HepG2 (cell line): ENCODE measurements around the gene ATG3. TPM values are rescaled to one million over a fixed set of nuclear protein-coding genes. Genes with fewer than 3 reads are reported as not detected.
A peak's percentile ranks its signal among the peaks of the same experiment; 100 is the strongest.

ENCODE experiments used
- ATF5 ChIP-seq: sonication (generic); formaldehyde crosslinking; IDR thresholded peaks from 2 replicates; pipeline ENCODE4 v1.4.0; 2020; ENCODE audit warnings: mild to moderate bottlenecking, low read depth, missing genetic modification reagents
- HNRNPK ChIP-seq: fragments of 200-400 bp; formaldehyde crosslinking; IDR thresholded peaks from 2 replicates; pipeline ENCODE4 v1.6.1; 2018; ENCODE audit warnings: low read length, low read depth, moderate library complexity, mild to moderate bottlenecking; ENCODE audit not compliant: poor library complexity, severe bottlenecking
- RXRB ChIP-seq: IDR thresholded peaks from 2 replicates; pipeline ENCODE4 v1.6.1; 2016; ENCODE audit warnings: borderline replicate concordance, missing genetic modification reagents, missing compliant biosample characterization
- SNAI1 ChIP-seq: sonication (generic); formaldehyde crosslinking; IDR thresholded peaks from 2 replicates; pipeline ENCODE4 v1.5.0; 2020; ENCODE audit warnings: mild to moderate bottlenecking, missing genetic modification reagents, borderline replicate concordance
- TCF12 ChIP-seq, 2 experiments: fragments of 450-650 bp in 1 of 2; sonication (generic) in 1 of 2; formaldehyde crosslinking in 1 of 2; IDR thresholded peaks; 2 replicates each; pipeline versions ENCODE4 v1.6.1 to v1.8.0; 2017 to 2022; ENCODE audit warnings: antibody characterized with exemption in 1 of 2, mild to moderate bottlenecking in 1 of 2, missing genetic modification reagents in 1 of 2, moderate library complexity in 1 of 2
- ZBTB25 ChIP-seq: IDR thresholded peaks from 2 replicates; pipeline ENCODE4 v1.6.1; 2018; ENCODE audit warnings: missing genetic modification reagents
- ZKSCAN5 ChIP-seq: sonication (generic); formaldehyde crosslinking; IDR thresholded peaks from 2 replicates; pipeline ENCODE4 v1.5.1; 2020; ENCODE audit warnings: mild to moderate bottlenecking, missing genetic modification reagents
- ZMAT3 ChIP-seq: sonication (generic); formaldehyde crosslinking; conservative IDR thresholded peaks from 2 replicates; pipeline ENCODE4 v1.7.0; 2021; ENCODE audit warnings: missing genetic modification reagents
- ZNF382 ChIP-seq: sonication (generic); formaldehyde crosslinking; IDR thresholded peaks from 2 replicates; pipeline ENCODE4 v1.5.0; 2020; ENCODE audit warnings: missing genetic modification reagents, mild to moderate bottlenecking, borderline replicate concordance
- ZNF703 ChIP-seq: sonication (generic); formaldehyde crosslinking; IDR thresholded peaks from 2 replicates; pipeline ENCODE4 v1.5.1; 2020; ENCODE audit warnings: missing genetic modification reagents, mild to moderate bottlenecking, moderate library complexity, borderline replicate concordance
- ZNF777 ChIP-seq: sonication (generic); formaldehyde crosslinking; IDR thresholded peaks from 2 replicates; pipeline ENCODE4 v1.4.0; 2020; ENCODE audit warnings: missing genetic modification reagents
- ZNF788 ChIP-seq: sonication (generic); formaldehyde crosslinking; IDR thresholded peaks from 2 replicates; pipeline ENCODE4 v1.5.0; 2020; ENCODE audit warnings: mild to moderate bottlenecking, missing genetic modification reagents, borderline replicate concordance
- polyA plus RNA-seq, 8 experiments: library from polyadenylated mRNA; depleted of rRNA in 3 of 8; stranded (reverse) in 7 of 8; unstranded in 1 of 8; fragments of >200 nt; fragmentation: Illumina TruSeq in 4 of 8; extraction: Trizol in 4 of 8; gene quantifications; 2 replicates each; pipeline versions ENCODE4 v1.2.1 to v1.2.3, GENCODE V29; 2011 to 2016; ENCODE audit warnings: low read depth in 4 of 8, missing spikeins in 1 of 8, mixed read lengths in 1 of 8; ENCODE audit not compliant: insufficient read depth in 1 of 8
- total RNA-seq, 5 experiments: library from RNA; depleted of rRNA; stranded (reverse); fragments of >200 nt; fragmentation: Illumina TruSeq; extraction: Trizol; gene quantifications; 2 replicates each; pipeline ENCODE4 v1.2.3, GENCODE V29; 2016; ENCODE audit warnings: low read depth in 1 of 5
- TF ChIP-seq, protein P1 (sequence below): sonication (generic); formaldehyde crosslinking; IDR thresholded peaks from 2 replicates; pipeline ENCODE4 v1.5.0; 2020; ENCODE audit warnings: mild to moderate bottlenecking, missing genetic modification reagents
- TF ChIP-seq, protein P2 (sequence below): IDR thresholded peaks from 2 replicates; pipeline ENCODE4 v1.6.1; 2016
- TF ChIP-seq, protein P3 (sequence below): IDR thresholded peaks from 2 replicates; pipeline ENCODE4 v1.4.0; 2020; ENCODE audit warnings: mild to moderate bottlenecking, missing genetic modification reagents

Gene ATG3
- total and polyA plus RNA-seq, 2 of the 13 experiments (the other 11 are each of a cell fraction or from before 2014, with no cell fraction given), result 19.6 to 34.8 TPM

DNA sequence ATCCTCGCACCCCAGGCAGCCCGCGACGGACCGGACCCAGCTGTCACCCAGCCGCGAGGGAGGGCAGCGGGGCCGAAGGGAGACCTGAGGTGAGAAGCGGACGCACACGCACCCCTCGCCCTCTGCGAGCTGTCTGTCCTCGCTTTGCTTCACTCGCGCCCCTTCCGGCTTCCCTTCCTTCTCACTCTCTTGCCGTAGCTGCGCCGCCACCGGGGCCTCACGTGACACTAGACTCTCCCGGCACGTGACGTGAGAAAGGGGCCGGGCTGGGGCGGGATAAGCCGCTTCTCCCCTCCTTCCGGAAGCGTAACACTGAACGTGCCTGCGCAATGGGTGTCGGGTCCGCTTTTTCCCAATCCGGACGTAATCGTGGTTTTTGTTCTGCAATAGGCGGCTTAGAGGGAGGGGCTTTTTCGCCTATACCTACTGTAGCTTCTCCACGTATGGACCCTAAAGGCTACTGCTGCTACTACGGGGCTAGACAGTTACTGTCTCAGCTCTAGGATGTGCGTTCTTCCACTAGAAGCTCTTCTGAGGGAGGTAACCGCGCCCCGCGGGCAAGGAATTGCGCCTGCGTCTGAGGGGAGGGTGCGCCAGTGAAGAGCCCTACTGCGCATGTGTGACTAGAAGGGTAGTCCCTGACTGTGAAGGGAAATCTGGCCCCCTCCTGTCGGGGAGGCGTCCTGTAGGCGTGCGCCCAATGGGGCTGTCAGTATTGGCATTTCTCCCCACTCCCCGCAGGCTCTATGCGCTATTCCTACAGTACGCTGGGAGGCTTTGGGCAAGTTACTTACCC, at the start of gene ATG3, which contains the start of gene SLC35A5 (continued):
- TF ChIP-seq TCF12 (IDR thresholded peaks at IDR 0.05) (no peak), TCF12 (CRISPR knock-in tag; IDR thresholded peaks at IDR 0.05) (peak; percentile 53; the same call in 1 of the 2 replicates), SNAI1 (CRISPR knock-in tag) (no peak), ZNF777 (peak; percentile 100), ZKSCAN5 (CRISPR knock-in tag) (no peak), RXRB (peak; percentile 50), ZNF703 (peak; percentile 90; the same call in 1 of the 2 replicates), ATF5 (CRISPR knock-in tag) (no peak), ZMAT3 (CRISPR knock-in tag) (peak; percentile 79), ZNF788 (CRISPR knock-in tag) (peak; percentile 39; the same call in 1 of the 2 replicates), ZBTB25 (CRISPR knock-in tag) (peak; percentile 74), ZNF382 (CRISPR knock-in tag) (no peak), HNRNPK (no peak)
- TF ChIP-seq, protein P1, sequence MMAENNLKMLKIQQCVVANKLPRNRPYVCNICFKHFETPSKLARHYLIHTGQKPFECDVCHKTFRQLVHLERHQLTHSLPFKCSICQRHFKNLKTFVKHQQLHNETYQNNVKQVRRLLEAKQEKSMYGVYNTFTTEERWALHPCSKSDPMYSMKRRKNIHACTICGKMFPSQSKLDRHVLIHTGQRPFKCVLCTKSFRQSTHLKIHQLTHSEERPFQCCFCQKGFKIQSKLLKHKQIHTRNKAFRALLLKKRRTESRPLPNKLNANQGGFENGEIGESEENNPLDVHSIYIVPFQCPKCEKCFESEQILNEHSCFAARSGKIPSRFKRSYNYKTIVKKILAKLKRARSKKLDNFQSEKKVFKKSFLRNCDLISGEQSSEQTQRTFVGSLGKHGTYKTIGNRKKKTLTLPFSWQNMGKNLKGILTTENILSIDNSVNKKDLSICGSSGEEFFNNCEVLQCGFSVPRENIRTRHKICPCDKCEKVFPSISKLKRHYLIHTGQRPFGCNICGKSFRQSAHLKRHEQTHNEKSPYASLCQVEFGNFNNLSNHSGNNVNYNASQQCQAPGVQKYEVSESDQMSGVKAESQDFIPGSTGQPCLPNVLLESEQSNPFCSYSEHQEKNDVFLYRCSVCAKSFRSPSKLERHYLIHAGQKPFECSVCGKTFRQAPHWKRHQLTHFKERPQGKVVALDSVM (CRISPR knock-in tag), result peak; percentile 55; the same call in 1 of the 2 replicates
- TF ChIP-seq, protein P2, sequence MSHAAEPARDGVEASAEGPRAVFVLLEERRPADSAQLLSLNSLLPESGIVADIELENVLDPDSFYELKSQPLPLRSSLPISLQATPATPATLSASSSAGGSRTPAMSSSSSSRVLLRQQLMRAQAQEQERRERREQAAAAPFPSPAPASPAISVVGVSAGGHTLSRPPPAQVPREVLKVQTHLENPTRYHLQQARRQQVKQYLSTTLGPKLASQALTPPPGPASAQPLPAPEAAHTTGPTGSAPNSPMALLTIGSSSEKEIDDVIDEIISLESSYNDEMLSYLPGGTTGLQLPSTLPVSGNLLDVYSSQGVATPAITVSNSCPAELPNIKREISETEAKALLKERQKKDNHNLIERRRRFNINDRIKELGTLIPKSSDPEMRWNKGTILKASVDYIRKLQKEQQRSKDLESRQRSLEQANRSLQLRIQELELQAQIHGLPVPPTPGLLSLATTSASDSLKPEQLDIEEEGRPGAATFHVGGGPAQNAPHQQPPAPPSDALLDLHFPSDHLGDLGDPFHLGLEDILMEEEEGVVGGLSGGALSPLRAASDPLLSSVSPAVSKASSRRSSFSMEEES (CRISPR knock-in tag), result peak; percentile 94
- TF ChIP-seq, protein P3, sequence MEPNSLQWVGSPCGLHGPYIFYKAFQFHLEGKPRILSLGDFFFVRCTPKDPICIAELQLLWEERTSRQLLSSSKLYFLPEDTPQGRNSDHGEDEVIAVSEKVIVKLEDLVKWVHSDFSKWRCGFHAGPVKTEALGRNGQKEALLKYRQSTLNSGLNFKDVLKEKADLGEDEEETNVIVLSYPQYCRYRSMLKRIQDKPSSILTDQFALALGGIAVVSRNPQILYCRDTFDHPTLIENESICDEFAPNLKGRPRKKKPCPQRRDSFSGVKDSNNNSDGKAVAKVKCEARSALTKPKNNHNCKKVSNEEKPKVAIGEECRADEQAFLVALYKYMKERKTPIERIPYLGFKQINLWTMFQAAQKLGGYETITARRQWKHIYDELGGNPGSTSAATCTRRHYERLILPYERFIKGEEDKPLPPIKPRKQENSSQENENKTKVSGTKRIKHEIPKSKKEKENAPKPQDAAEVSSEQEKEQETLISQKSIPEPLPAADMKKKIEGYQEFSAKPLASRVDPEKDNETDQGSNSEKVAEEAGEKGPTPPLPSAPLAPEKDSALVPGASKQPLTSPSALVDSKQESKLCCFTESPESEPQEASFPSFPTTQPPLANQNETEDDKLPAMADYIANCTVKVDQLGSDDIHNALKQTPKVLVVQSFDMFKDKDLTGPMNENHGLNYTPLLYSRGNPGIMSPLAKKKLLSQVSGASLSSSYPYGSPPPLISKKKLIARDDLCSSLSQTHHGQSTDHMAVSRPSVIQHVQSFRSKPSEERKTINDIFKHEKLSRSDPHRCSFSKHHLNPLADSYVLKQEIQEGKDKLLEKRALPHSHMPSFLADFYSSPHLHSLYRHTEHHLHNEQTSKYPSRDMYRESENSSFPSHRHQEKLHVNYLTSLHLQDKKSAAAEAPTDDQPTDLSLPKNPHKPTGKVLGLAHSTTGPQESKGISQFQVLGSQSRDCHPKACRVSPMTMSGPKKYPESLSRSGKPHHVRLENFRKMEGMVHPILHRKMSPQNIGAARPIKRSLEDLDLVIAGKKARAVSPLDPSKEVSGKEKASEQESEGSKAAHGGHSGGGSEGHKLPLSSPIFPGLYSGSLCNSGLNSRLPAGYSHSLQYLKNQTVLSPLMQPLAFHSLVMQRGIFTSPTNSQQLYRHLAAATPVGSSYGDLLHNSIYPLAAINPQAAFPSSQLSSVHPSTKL, result peak; percentile 48; the same call in 1 of the 2 replicates
